ENCODE data around the gene LUC7L3.

DNA sequence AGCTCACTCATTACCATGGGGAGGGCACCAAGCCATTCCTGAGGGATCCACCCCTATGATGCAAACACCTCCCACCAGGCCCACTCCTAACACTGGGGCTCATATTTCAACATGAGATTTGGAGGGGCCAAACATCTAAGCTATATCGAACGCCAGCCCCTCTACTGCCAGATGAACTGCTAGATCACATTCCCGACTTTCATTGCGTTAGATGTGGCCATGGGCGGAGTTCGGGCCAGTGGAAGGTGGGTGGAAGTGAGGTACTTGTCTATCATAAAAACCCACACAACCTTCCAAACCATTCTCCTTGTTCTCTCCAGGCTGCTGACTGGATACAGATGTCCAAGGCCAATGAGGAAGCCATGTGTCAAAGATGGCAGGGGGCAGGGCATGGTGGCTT lies 75.0 kb downstream of the LUC7L3 start:
- TF ChIP-seq CTCF (IDR thresholded peaks at IDR 0.05): no peak
- no peak for TF ChIP-seq POLR2A (IDR thresholded peaks at IDR 0.05)

All from right lobe of liver (tissue), 4 donors.